ENCODE results near the gene CFI.

CFI gene

GRCh38 chr4:109827672-109828071, 25.9 kb upstream of the CFI start, which contains the start of gene RRH:
RRH (plus strand) TSS chr4:109827972; CDS start chr4:109828028, 56 bp downstream.
- TF ChIP-seq CTCF (conservative IDR thresholded peaks at IDR 0.05): no peak
- H3K27ac ChIP-seq: no peak within 1 kb of the TSS

GRCh38 chr4:109826719-109827118, 24.9 kb upstream of the CFI start:
- TF ChIP-seq CTCF (conservative IDR thresholded peaks at IDR 0.05): peak; percentile 75
- no peak overlapping the region for H3K27ac ChIP-seq

DNA sequence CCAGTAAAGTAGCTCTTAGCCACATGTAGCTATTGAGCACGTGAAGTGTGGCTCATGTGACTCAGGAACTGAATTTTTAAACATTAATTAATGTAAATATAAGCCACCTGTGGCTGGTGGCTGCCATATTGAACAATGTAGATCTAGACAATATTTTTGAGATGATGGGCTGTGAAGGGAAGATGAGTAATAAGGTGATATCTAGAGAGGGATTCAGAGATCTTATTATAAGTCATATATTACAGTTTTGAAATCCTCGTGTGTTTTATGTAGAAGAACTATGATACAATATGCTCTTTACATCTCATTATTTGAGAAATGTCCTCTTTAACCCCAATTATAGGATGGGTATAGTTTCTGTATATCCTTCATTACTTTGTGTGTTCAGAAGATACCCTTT, 19.4 kb upstream of the CFI start:
- TF ChIP-seq CTCF (conservative IDR thresholded peaks at IDR 0.05): no peak
- no peak overlapping the region for H3K27ac ChIP-seq

- TF ChIP-seq CTCF (conservative IDR thresholded peaks at IDR 0.05): no peak
- H3K27ac ChIP-seq: no peak overlapping the region
These were observed 18.8 kb upstream of the CFI start for GRCh38 chr4:109820563-109820962.

- no peak for TF ChIP-seq CTCF (conservative IDR thresholded peaks at IDR 0.05)
These were observed 16.5 kb upstream of the CFI start for GRCh38 chr4:109818268-109818667.

GRCh38 chr4:109816894-109817293, 15.1 kb upstream of the CFI start:
- TF ChIP-seq CTCF (conservative IDR thresholded peaks at IDR 0.05): no peak
- no peak overlapping the region; the same call in 1 of the 2 replicates for H3K27ac ChIP-seq

More at GRCh38 chr4:109818268-109818667, 16.5 kb upstream of the CFI start:
- H3K27ac ChIP-seq: no peak overlapping the region

GRCh38 chr4:109816082-109816442, 14.3 kb upstream of the CFI start:
- TF ChIP-seq CTCF (conservative IDR thresholded peaks at IDR 0.05): no peak
- H3K27ac ChIP-seq: peak overlapping the region; percentile 80

All from VCaP (cell line).